Thyroid gland (tissue), 4 donors: ENCODE results near the gene MBIP.

Experiments used
- POLR2A ChIP-seq, 2 donors: fragments of 450-650 bp; IDR thresholded peaks; one replicate each; pipeline ENCODE4 v1.6.1; 2017; ENCODE audit warnings: antibody characterized with exemption in 2 of 2, mild to moderate bottlenecking in 2 of 2, moderate library complexity in 1 of 2
- TF ChIP-seq, protein P1 (sequence below), 6 experiments: fragments of 200-600 bp in 3 of 6; fragments of 450-650 bp in 3 of 6; sonication (generic) in 3 of 6; IDR thresholded peaks; one replicate each; pipeline ENCODE4 v1.5.1; 2016 to 2019; ENCODE audit warnings: antibody characterized with exemption in 6 of 6, mild to moderate bottlenecking in 2 of 6, inconsistent platforms in 1 of 6, moderate library complexity in 1 of 6

DNA sequence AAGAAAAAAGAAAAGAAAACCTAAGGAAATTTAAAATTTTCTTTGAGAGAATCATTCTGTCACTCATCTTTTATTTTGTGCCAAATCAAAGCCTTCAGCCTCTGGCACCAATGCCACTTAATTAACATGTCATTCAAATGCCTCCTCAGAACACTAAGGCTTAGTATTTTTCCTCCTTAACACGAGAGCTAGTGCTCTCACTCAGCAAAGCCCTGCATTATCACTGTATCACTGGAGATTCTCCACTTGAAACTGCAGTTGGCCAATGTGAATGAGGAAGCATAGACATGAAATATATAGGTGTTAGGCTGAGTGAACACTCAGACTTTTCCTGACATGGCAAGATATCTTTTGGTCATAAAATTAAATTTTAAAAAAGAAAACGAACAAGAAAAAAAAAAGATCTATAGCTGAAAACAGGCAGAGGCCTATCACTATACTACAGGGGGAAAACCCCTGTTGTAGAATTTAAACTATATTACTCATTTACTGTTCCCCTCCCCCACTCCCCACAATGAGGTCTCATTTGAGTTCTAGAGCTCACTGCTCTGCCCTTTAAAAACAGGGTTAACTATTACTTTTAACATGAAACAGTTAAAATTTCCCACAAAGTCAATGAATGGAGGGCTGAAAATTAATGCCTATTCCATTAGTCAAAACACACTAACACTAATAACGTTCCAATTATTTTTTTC lies 5.1 kb downstream of the MBIP start:
- TF ChIP-seq, protein P1, sequence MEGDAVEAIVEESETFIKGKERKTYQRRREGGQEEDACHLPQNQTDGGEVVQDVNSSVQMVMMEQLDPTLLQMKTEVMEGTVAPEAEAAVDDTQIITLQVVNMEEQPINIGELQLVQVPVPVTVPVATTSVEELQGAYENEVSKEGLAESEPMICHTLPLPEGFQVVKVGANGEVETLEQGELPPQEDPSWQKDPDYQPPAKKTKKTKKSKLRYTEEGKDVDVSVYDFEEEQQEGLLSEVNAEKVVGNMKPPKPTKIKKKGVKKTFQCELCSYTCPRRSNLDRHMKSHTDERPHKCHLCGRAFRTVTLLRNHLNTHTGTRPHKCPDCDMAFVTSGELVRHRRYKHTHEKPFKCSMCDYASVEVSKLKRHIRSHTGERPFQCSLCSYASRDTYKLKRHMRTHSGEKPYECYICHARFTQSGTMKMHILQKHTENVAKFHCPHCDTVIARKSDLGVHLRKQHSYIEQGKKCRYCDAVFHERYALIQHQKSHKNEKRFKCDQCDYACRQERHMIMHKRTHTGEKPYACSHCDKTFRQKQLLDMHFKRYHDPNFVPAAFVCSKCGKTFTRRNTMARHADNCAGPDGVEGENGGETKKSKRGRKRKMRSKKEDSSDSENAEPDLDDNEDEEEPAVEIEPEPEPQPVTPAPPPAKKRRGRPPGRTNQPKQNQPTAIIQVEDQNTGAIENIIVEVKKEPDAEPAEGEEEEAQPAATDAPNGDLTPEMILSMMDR (IDR thresholded peaks at IDR 0.05): no peak
- peak in 1 of 2 donors; percentile 36 for TF ChIP-seq POLR2A (IDR thresholded peaks at IDR 0.05)
